Activated gamma-delta T cell treated with anti-CD3 and anti-CD28 coated beads, Interleukin-2, amount 50 U/mL, for 16 hours (primary cell): ENCODE data around the gene APELA.
"Not testable (repeated sequence)": the region's sequence is repeated elsewhere in the genome, so short reads cannot be mapped to it uniquely, and the experiment has no call there.

Experiments used
- DNase-seq: peaks from one replicate; pipeline ENCODE4 v3.0.0-alpha.2; 2020; ENCODE audit warnings: low read depth

The APELA gene

DNA sequence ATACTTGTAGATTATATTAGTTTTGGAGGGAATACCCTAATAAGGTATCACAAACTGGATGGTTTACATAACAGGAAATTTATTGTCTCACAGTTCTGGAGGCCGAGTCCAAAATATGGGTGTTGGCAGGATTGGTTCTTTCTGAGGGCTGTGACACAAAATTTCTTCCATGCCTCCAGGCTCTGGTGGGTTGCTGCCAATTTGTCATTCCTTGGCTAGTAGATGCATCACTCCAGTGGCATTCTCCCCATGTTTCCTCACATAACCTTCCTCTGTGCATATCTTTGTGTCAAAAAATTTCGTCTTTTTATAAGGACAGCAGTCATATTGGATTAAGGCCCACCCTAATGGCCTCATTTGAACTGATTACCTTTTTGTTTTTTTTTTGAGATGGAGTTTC, 49.3 kb downstream of the APELA start:
- no peak for DNase-seq

DNA sequence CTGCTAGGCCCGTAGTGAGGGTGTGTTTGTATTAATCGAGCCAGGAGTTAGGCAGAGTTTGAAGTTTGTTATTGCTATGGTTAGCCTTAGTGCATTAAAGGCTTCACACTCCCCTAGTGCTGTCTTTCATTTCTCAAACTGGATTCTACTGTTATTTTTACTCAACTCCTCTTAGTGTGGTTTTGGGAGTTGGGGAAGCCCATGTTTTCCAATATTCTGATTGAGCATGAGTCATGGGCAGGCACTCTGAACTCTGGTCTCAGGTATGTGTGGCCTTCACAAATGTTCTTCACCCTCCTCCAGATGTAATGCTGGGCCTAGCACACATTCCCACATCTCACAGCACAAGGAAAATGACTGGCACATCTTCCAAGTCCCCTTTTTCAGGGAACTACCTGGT, 50.1 kb downstream of the APELA start:
- not testable (repeated sequence) for DNase-seq

- DNase-seq = no peak
These were observed 53.7 kb downstream of the APELA start for GRCh38 chr4:164930647-164931046.

GRCh38 chr4:164931551-164932324, 54.8 kb downstream of the APELA start:
- no peak for DNase-seq

DNA sequence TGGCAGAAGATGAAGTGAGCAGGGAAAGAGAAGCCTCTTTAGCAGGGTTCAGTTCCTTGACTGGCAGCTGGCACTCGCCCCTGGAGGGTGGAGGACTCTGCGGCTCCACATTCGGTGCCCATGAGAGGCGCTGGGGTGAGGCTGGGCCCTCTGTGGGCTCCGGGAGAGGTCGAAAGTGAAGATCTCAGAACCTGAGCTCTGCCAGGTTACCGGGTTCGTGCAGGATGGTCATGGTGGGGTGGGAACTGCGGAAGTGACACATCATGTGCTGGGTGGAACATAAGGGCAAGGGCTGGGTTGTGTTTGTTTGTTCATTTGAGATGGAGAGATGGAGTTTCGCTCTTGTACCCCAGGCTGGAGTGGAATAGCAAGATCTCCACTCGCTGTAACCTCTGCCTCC, 56.3 kb downstream of the APELA start:
- no peak for DNase-seq

GRCh38 chr4:164935363-164935762, 58.4 kb downstream of the APELA start:
- no peak for DNase-seq

GRCh38 chr4:164935865-164936606, 59.1 kb downstream of the APELA start:
- DNase-seq = not testable (repeated sequence)

- no peak for DNase-seq
These were observed 60.7 kb downstream of the APELA start for GRCh38 chr4:164937576-164938270.

DNA sequence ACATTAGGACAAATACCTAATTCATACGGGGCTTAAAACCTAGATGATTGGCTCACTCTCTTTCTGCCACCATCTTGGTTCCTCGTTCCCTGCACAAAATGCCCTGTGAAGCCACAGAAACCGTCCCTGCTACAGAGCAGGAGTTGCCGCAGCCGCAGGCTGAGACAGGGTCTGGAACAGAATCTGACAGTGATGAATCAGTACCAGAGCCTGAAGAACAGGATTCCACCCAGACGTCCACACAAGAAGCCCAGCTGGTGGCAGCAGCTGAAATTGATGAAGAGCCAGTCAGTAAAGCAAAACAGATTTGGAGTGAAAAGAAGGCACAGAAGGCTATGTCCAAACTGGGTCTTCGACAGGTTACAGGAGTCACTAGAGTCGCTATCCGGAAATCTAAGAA, 66.2 kb downstream of the APELA start:
- no peak for DNase-seq

GRCh38 chr4:164945146-164945545, 68.2 kb downstream of the APELA start:
- DNase-seq = no peak

DNA sequence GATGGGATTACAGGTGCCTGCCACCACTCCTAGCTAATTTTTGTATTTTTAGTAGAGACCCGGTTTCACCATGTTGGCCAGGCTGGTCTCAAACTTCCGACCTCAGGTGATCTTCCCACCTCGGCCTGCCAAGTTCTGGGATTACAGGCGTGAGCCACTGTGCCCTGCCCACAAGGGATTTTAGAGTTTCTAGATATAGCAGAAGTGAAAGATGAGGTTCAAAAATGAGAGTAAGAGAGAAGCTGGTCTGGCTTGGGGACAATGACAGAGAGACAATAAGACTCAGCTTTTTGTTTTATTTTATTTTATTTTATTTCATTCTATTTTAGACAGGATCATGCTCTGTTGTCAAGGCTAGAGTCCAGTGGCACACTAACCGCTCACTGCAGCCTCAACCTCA, 69.8 kb downstream of the APELA start:
- DNase-seq = no peak
